Neuron (in vitro differentiated cells): ENCODE measurements around the gene PLB1.

Experiments
- H2AFZ ChIP-seq: one replicate; pipeline ENCODE4 v1.6.1; 2013; ENCODE audit warnings: low read depth, mild to moderate bottlenecking, inconsistent platforms, low read length, moderate library complexity
- H3K27me3 ChIP-seq: one replicate; pipeline ENCODE4 v1.6.1; 2013; ENCODE audit warnings: low read length; ENCODE audit not compliant: insufficient read depth
- H3K36me3 ChIP-seq: one replicate; pipeline ENCODE4 v1.6.1; 2013; ENCODE audit warnings: low read length; ENCODE audit not compliant: insufficient read depth
- H3K4me1 ChIP-seq: one replicate; pipeline ENCODE4 v1.6.1; 2013; ENCODE audit warnings: low read length; ENCODE audit not compliant: insufficient read depth
- H3K4me3 ChIP-seq: 2 replicates; pipeline ENCODE4 v1.5.1; 2013; ENCODE audit warnings: mild to moderate bottlenecking, low read length, moderate library complexity
- H3K9me3 ChIP-seq: one replicate; pipeline ENCODE4 v1.6.1; 2013; ENCODE audit warnings: low read length

The PLB1 gene

GRCh38 chr2:28590496-28591301 lies 94.8 kb downstream of the PLB1 start:
- no peaks in the 10 kb centered on the region for H3K9me3 ChIP-seq
- H3K27me3 ChIP-seq = no peaks in the 10 kb centered on the region

GRCh38 chr2:28591711-28592335 lies 96.0 kb downstream of the PLB1 start:
- no peaks in the 10 kb centered on the region for H3K9me3 ChIP-seq
- H3K4me3 ChIP-seq = no peak overlapping the region
- no peaks in the 10 kb centered on the region for H3K36me3 ChIP-seq
- H3K4me1 ChIP-seq = peaks cover 8% of the 10 kb centered on the region
- no peak overlapping the region for H2AFZ ChIP-seq
- no peaks in the 10 kb centered on the region for H3K27me3 ChIP-seq

More at GRCh38 chr2:28590496-28591301, 94.8 kb downstream of the PLB1 start:
- H3K4me3 ChIP-seq = no peak overlapping the region
- H2AFZ ChIP-seq = no peak overlapping the region
- no peaks in the 10 kb centered on the region for H3K36me3 ChIP-seq
- peaks cover 4% of the 10 kb centered on the region for H3K4me1 ChIP-seq

GRCh38 chr2:28592481-28592880 lies 96.6 kb downstream of the PLB1 start:
- Histone ChIP-seq H2AFZ (no peak overlapping the region), H3K4me3 (no peak overlapping the region), H3K36me3 (no peaks in the 10 kb centered on the region), H3K4me1 (peaks cover 8% of the 10 kb centered on the region), H3K9me3 (no peaks in the 10 kb centered on the region), H3K27me3 (no peaks in the 10 kb centered on the region)

GRCh38 chr2:28593160-28593755 lies 97.4 kb downstream of the PLB1 start:
- no peaks in the 10 kb centered on the region for H3K36me3 ChIP-seq
- peaks cover 8% of the 10 kb centered on the region for H3K4me1 ChIP-seq
- no peak overlapping the region for H2AFZ ChIP-seq
- no peaks in the 10 kb centered on the region for H3K27me3 ChIP-seq
- no peaks in the 10 kb centered on the region for H3K9me3 ChIP-seq
- no peak overlapping the region for H3K4me3 ChIP-seq

- Histone ChIP-seq H3K27me3 (no peaks in the 10 kb centered on the region), H3K36me3 (no peaks in the 10 kb centered on the region), H2AFZ (no peak overlapping the region), H3K4me1 (peaks cover 8% of the 10 kb centered on the region), H3K4me3 (no peak overlapping the region), H3K9me3 (no peaks in the 10 kb centered on the region)
Measured at GRCh38 chr2:28594000-28594331, 98.1 kb downstream of the PLB1 start.

GRCh38 chr2:28594332-28595108 lies 98.7 kb downstream of the PLB1 start:
- Histone ChIP-seq H3K4me1 (peaks cover 8% of the 10 kb centered on the region), H2AFZ (no peak overlapping the region), H3K4me3 (no peak overlapping the region), H3K27me3 (no peaks in the 10 kb centered on the region), H3K9me3 (no peaks in the 10 kb centered on the region), H3K36me3 (no peaks in the 10 kb centered on the region)

- no peaks in the 10 kb centered on the region for H3K9me3 ChIP-seq
- peaks cover 8% of the 10 kb centered on the region for H3K4me1 ChIP-seq
- no peaks in the 10 kb centered on the region for H3K27me3 ChIP-seq
- H2AFZ ChIP-seq = no peak overlapping the region
- H3K4me3 ChIP-seq = no peak overlapping the region
- no peaks in the 10 kb centered on the region for H3K36me3 ChIP-seq
Measured at GRCh38 chr2:28595323-28595722, 99.5 kb downstream of the PLB1 start.

- no peaks in the 10 kb centered on the region for H3K9me3 ChIP-seq
- H2AFZ ChIP-seq = no peak overlapping the region
- H3K27me3 ChIP-seq = peaks cover 2% of the 10 kb centered on the region
- no peaks in the 10 kb centered on the region for H3K36me3 ChIP-seq
- no peak overlapping the region for H3K4me3 ChIP-seq
- H3K4me1 ChIP-seq = peaks cover 8% of the 10 kb centered on the region
Measured at GRCh38 chr2:28598484-28598883, 102.6 kb downstream of the PLB1 start.

GRCh38 chr2:28600181-28600580 lies 104.3 kb downstream of the PLB1 start:
- no peak overlapping the region for H3K4me3 ChIP-seq
- H3K4me1 ChIP-seq = peaks cover 4% of the 10 kb centered on the region
- no peaks in the 10 kb centered on the region for H3K36me3 ChIP-seq
- H3K9me3 ChIP-seq = no peaks in the 10 kb centered on the region
- no peak overlapping the region for H2AFZ ChIP-seq
- peaks cover 2% of the 10 kb centered on the region for H3K27me3 ChIP-seq

- Histone ChIP-seq H3K36me3 (no peaks in the 10 kb centered on the region), H3K4me3 (no peak overlapping the region), H2AFZ (no peak overlapping the region), H3K27me3 (peaks cover 2% of the 10 kb centered on the region), H3K9me3 (no peaks in the 10 kb centered on the region), H3K4me1 (no peaks in the 10 kb centered on the region)
Measured at GRCh38 chr2:28601616-28602015, 105.8 kb downstream of the PLB1 start.

- peaks cover 2% of the 10 kb centered on the region for H3K27me3 ChIP-seq
- H3K36me3 ChIP-seq = no peaks in the 10 kb centered on the region
- no peak overlapping the region for H2AFZ ChIP-seq
- no peak overlapping the region for H3K4me3 ChIP-seq
- no peaks in the 10 kb centered on the region for H3K9me3 ChIP-seq
- H3K4me1 ChIP-seq = peaks cover under 1% of the 10 kb centered on the region
Measured at GRCh38 chr2:28602136-28602660, 106.3 kb downstream of the PLB1 start.

GRCh38 chr2:28602751-28603639 lies 107.1 kb downstream of the PLB1 start:
- Histone ChIP-seq H3K4me3 (no peak overlapping the region), H2AFZ (no peak overlapping the region), H3K27me3 (peaks cover 2% of the 10 kb centered on the region), H3K4me1 (peaks cover 7% of the 10 kb centered on the region), H3K9me3 (no peaks in the 10 kb centered on the region), H3K36me3 (no peaks in the 10 kb centered on the region)
